ENCODE results near the gene BUD13.

Gene BUD13

GRCh38 chr11:116712428-116712827 lies 60.4 kb downstream of the BUD13 start:
- DNase-seq, result no peak

- no peak for DNase-seq
These were observed 62.0 kb downstream of the BUD13 start for GRCh38 chr11:116710762-116711161.

- DNase-seq, result no peak
These were observed 62.6 kb downstream of the BUD13 start for GRCh38 chr11:116710001-116710674.

DNA sequence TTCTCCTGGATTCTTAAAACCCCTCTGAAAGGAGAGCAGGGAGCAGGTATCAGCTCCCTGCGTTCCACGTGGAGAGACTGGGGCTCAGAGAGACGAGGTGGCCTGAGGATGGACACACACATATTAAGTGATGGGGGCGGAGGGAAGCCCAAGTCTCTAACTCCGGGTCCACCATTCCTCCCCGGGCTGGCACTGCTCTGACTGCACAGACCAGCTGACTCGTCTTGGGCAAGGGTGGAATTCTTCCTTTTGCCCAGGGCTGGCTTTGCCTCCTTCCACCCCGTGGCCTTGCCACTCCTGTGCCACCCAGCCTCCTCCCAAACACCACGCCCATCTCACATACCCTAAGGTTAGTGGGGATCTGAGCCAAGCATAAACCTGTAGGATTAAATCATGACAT lies 65.0 kb downstream of the BUD13 start:
- DNase-seq, result no peak

DNA sequence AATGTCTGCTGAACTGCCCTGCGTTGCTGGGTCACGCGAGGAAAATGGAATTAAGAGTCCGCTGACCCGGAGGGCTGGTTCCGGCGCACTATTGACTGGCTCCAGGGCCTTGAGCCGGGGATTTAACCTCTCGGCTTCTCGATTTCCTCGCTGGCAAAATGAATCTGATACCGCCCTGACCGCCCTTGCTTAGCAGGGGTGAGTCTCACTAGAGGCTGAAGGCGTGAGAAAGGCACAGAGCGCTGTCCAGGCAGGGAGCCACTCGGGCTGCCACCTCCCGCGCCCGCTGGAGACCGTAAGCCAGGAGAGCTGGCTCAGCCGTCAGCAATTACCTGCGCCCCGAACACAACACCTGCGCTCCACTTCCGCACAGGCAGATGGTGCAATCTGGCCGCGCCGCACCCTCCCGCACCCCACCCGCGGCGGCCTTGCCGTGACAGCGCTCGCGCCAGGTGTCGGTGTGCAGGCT lies 65.6 kb downstream of the BUD13 start:
- DNase-seq, result no peak

- no peak for DNase-seq
These were observed 69.4 kb downstream of the BUD13 start for GRCh38 chr11:116703421-116703820.

DNA sequence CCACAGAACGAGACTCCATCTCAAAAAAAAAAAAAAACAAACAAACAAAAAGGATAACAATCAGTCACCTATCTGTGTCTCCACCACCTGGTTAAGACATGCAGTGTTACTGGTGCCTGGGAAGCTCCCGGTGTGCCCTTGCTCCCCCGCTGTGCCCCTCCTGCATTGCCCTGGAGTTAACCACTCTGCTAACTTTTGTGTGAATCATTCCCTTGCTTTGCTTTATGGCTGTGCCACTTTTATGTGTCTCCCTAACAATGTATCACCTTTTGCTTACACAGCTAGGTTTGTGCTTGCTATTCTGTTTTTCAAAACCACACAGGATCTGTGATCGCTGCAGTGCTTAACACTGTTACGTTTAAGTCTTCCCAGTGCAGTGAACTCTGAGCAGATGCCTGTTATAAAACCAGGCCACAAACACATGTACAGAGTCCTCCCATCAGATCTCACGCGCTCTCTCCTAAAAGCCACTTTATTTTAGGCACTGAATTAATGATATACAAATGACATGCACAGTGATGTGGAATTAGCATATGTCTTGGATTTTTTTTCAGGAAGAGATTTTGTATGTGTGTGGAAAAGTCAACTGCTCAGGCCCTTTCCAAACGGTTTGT lies 69.9 kb downstream of the BUD13 start:
- no peak for DNase-seq

DNA sequence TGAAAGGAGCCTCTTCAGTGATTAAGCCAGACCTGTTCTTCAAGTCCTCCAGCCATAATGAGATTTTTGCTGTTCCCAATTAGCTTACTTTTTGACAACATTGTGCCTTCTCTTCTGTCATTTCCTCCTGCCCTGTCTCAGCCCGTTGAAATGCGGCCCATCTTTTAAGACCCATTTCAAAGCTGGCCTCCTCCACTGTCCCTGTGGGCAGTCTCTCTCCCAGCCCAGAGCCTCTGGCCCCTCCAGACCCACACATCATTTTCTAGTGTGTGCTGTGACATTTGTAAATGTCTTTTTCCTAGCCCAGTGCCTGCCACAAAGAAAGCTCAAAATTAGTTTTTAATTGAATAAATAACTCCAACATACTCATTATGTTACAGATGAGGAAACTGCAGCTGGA lies 70.9 kb downstream of the BUD13 start:
- DNase-seq, result no peak

DNA sequence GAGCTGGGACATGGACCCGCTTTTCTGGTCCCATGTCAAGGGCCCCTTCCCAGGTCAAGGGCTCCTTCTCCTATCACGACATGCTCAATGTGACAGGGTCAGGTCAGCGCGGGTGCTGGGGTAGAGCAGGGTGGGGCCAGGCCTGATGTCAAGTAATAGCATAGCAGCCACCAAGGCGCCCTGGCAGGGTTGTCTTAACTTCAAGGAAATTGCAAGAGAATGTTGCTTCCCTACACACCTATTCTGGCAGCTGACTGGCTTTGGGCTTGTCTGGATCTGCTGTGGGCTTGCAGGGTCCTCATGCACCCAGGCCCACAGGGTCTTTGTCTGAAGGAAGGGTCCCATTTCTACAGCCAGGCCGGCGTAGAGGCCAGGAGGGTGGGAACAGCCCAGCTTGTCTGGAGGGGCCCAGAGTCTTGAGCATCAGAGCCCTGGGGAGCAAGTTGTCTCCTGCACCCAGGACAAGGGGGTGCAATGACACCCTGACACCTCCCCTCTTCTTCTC lies 71.4 kb downstream of the BUD13 start:
- DNase-seq, result no peak

GRCh38 chr11:116700586-116701220 lies 72.1 kb downstream of the BUD13 start:
- no peak for DNase-seq

Data from SW 1271 (cell line).